Measurements from ENCODE around the gene RGMB.

Gene RGMB

GRCh38 chr5:98813755-98814154 lies 40.3 kb downstream of the RGMB start:
- no peak overlapping the region for H3K4me3 ChIP-seq (ENCODE audit: insufficient read depth, low read depth, low read length)
- no peak overlapping the region for H3K27ac ChIP-seq (ENCODE audit: insufficient read depth, low read depth, low read length, poor library complexity, severe bottlenecking)
- no peaks in the 10 kb centered on the region for H3K4me1 ChIP-seq (ENCODE audit: control insufficient read depth, insufficient read depth, low read length)
- WGBS, 2 experiments = 92 to 97% methylated on average over 3 of the region's 3 CpGs
- H3K9me3 ChIP-seq (ENCODE audit: control insufficient read depth, low read length) = no peaks in the 10 kb centered on the region
- no peaks in the 10 kb centered on the region for H3K36me3 ChIP-seq (ENCODE audit: control insufficient read depth, insufficient read depth, low read length)
- no peaks in the 10 kb centered on the region for H3K27me3 ChIP-seq (ENCODE audit: control insufficient read depth, insufficient read depth, low read length, poor library complexity, severe bottlenecking)

GRCh38 chr5:98816582-98817222 lies 43.2 kb downstream of the RGMB start:
- 82 to 92% methylated on average over 6 of the region's 6 CpGs for WGBS, 2 experiments
- Histone ChIP-seq H3K27ac (ENCODE audit: insufficient read depth, low read depth, low read length, poor library complexity, severe bottlenecking) (no peak overlapping the region), H3K9me3 (ENCODE audit: control insufficient read depth, low read length) (no peaks in the 10 kb centered on the region)

GRCh38 chr5:98825582-98826375 lies 52.3 kb downstream of the RGMB start:
- Histone ChIP-seq H3K4me1 (ENCODE audit: control insufficient read depth, insufficient read depth, low read length) (no peaks in the 10 kb centered on the region), H3K4me3 (ENCODE audit: insufficient read depth, low read depth, low read length) (no peak overlapping the region), H3K36me3 (ENCODE audit: control insufficient read depth, insufficient read depth, low read length) (no peaks in the 10 kb centered on the region), H3K27ac (ENCODE audit: insufficient read depth, low read depth, low read length, poor library complexity, severe bottlenecking) (no peak overlapping the region), H3K27me3 (ENCODE audit: control insufficient read depth, insufficient read depth, low read length, poor library complexity, severe bottlenecking) (no peaks in the 10 kb centered on the region), H3K9me3 (ENCODE audit: control insufficient read depth, low read length) (no peaks in the 10 kb centered on the region)
- WGBS, 2 experiments = 88 to 90% methylated on average over 2 to 4 of the region's 4 CpGs

More at GRCh38 chr5:98816582-98817222, 43.2 kb downstream of the RGMB start:
- Histone ChIP-seq H3K27me3 (ENCODE audit: control insufficient read depth, insufficient read depth, low read length, poor library complexity, severe bottlenecking) (no peaks in the 10 kb centered on the region), H3K36me3 (ENCODE audit: control insufficient read depth, insufficient read depth, low read length) (no peaks in the 10 kb centered on the region), H3K4me1 (ENCODE audit: control insufficient read depth, insufficient read depth, low read length) (no peaks in the 10 kb centered on the region), H3K4me3 (ENCODE audit: insufficient read depth, low read depth, low read length) (no peak overlapping the region)

- H3K4me3 ChIP-seq (ENCODE audit: insufficient read depth, low read depth, low read length) = no peak overlapping the region
- no peaks in the 10 kb centered on the region for H3K27me3 ChIP-seq (ENCODE audit: control insufficient read depth, insufficient read depth, low read length, poor library complexity, severe bottlenecking)
- WGBS, 2 experiments = 60% methylated on average over 1 of the region's 1 CpG
- H3K9me3 ChIP-seq (ENCODE audit: control insufficient read depth, low read length) = no peaks in the 10 kb centered on the region
- no peaks in the 10 kb centered on the region for H3K36me3 ChIP-seq (ENCODE audit: control insufficient read depth, insufficient read depth, low read length)
- no peaks in the 10 kb centered on the region for H3K4me1 ChIP-seq (ENCODE audit: control insufficient read depth, insufficient read depth, low read length)
- no peak overlapping the region for H3K27ac ChIP-seq (ENCODE audit: insufficient read depth, low read depth, low read length, poor library complexity, severe bottlenecking)
These were observed 53.7 kb downstream of the RGMB start for GRCh38 chr5:98827161-98827560.

GRCh38 chr5:98827588-98828284 lies 54.3 kb downstream of the RGMB start:
- H3K36me3 ChIP-seq (ENCODE audit: control insufficient read depth, insufficient read depth, low read length) = no peaks in the 10 kb centered on the region
- H3K4me1 ChIP-seq (ENCODE audit: control insufficient read depth, insufficient read depth, low read length) = no peaks in the 10 kb centered on the region
- no peak overlapping the region for H3K4me3 ChIP-seq (ENCODE audit: insufficient read depth, low read depth, low read length)
- H3K27ac ChIP-seq (ENCODE audit: insufficient read depth, low read depth, low read length, poor library complexity, severe bottlenecking) = no peak overlapping the region
- no peaks in the 10 kb centered on the region for H3K9me3 ChIP-seq (ENCODE audit: control insufficient read depth, low read length)
- 69 to 86% methylated on average over 5 to 7 of the region's 7 CpGs for WGBS, 2 experiments
- no peaks in the 10 kb centered on the region for H3K27me3 ChIP-seq (ENCODE audit: control insufficient read depth, insufficient read depth, low read length, poor library complexity, severe bottlenecking)

- H3K27ac ChIP-seq (ENCODE audit: insufficient read depth, low read depth, low read length, poor library complexity, severe bottlenecking) = no peak overlapping the region
- no peaks in the 10 kb centered on the region for H3K36me3 ChIP-seq (ENCODE audit: control insufficient read depth, insufficient read depth, low read length)
- 93% methylated on average over 5 of the region's 5 CpGs for WGBS, 2 experiments
- no peaks in the 10 kb centered on the region for H3K4me1 ChIP-seq (ENCODE audit: control insufficient read depth, insufficient read depth, low read length)
- no peaks in the 10 kb centered on the region for H3K27me3 ChIP-seq (ENCODE audit: control insufficient read depth, insufficient read depth, low read length, poor library complexity, severe bottlenecking)
- no peak overlapping the region for H3K4me3 ChIP-seq (ENCODE audit: insufficient read depth, low read depth, low read length)
- H3K9me3 ChIP-seq (ENCODE audit: control insufficient read depth, low read length) = no peaks in the 10 kb centered on the region
These were observed 62.7 kb downstream of the RGMB start for GRCh38 chr5:98836175-98836574.

- Histone ChIP-seq H3K27ac (ENCODE audit: insufficient read depth, low read depth, low read length, poor library complexity, severe bottlenecking) (no peak overlapping the region), H3K4me1 (ENCODE audit: control insufficient read depth, insufficient read depth, low read length) (no peaks in the 10 kb centered on the region), H3K36me3 (ENCODE audit: control insufficient read depth, insufficient read depth, low read length) (no peaks in the 10 kb centered on the region), H3K4me3 (ENCODE audit: insufficient read depth, low read depth, low read length) (no peak overlapping the region), H3K9me3 (ENCODE audit: control insufficient read depth, low read length) (no peaks in the 10 kb centered on the region), H3K27me3 (ENCODE audit: control insufficient read depth, insufficient read depth, low read length, poor library complexity, severe bottlenecking) (no peaks in the 10 kb centered on the region)
- WGBS, 2 experiments = 95 to 96% methylated on average over 42 of the region's 42 CpGs
These were observed 66.3 kb downstream of the RGMB start for GRCh38 chr5:98839469-98840383.

GRCh38 chr5:98840946-98841345 lies 67.5 kb downstream of the RGMB start:
- Histone ChIP-seq H3K27me3 (ENCODE audit: control insufficient read depth, insufficient read depth, low read length, poor library complexity, severe bottlenecking) (no peaks in the 10 kb centered on the region), H3K9me3 (ENCODE audit: control insufficient read depth, low read length) (no peaks in the 10 kb centered on the region), H3K4me3 (ENCODE audit: insufficient read depth, low read depth, low read length) (no peak overlapping the region), H3K36me3 (ENCODE audit: control insufficient read depth, insufficient read depth, low read length) (no peaks in the 10 kb centered on the region), H3K4me1 (ENCODE audit: control insufficient read depth, insufficient read depth, low read length) (no peaks in the 10 kb centered on the region), H3K27ac (ENCODE audit: insufficient read depth, low read depth, low read length, poor library complexity, severe bottlenecking) (no peak overlapping the region)
- 92 to 96% methylated on average over 1 of the region's 1 CpG for WGBS, 2 experiments

- WGBS, 2 experiments = 89 to 97% methylated on average over 3 of the region's 3 CpGs
- H3K4me3 ChIP-seq (ENCODE audit: insufficient read depth, low read depth, low read length) = no peak overlapping the region
- no peaks in the 10 kb centered on the region for H3K9me3 ChIP-seq (ENCODE audit: control insufficient read depth, low read length)
- H3K36me3 ChIP-seq (ENCODE audit: control insufficient read depth, insufficient read depth, low read length) = no peaks in the 10 kb centered on the region
- H3K4me1 ChIP-seq (ENCODE audit: control insufficient read depth, insufficient read depth, low read length) = no peaks in the 10 kb centered on the region
- H3K27ac ChIP-seq (ENCODE audit: insufficient read depth, low read depth, low read length, poor library complexity, severe bottlenecking) = no peak overlapping the region
- H3K27me3 ChIP-seq (ENCODE audit: control insufficient read depth, insufficient read depth, low read length, poor library complexity, severe bottlenecking) = no peaks in the 10 kb centered on the region
These were observed 70.0 kb downstream of the RGMB start for GRCh38 chr5:98843481-98843880.

Measured in ectodermal cell (in vitro differentiated cells).